WTC11 (cell line): ENCODE results near the gene SLC26A8. TPM values are rescaled to one million over a fixed set of nuclear protein-coding genes. Genes with fewer than 3 reads are reported as not detected.
A peak's percentile ranks its signal among the peaks of the same experiment; 100 is the strongest.

Experiments used
- ATAC-seq: fragments of 200-7000 bp; cut with Tn5 transposase; 2 replicates; pipeline ENCODE4 v1.10.0; 2021; ENCODE audit warnings: mild to moderate bottlenecking, moderate library complexity
- CTCF ChIA-PET: fragments of 300-600 bp; sonication (Branson Sonifier 250); formaldehyde crosslinking; loops from one replicate; lab custom pipeline; 2021; ENCODE audit warnings: antibody characterized with exemption; lab: Charles Lee
- POLR2A ChIA-PET: fragments of 350-600 bp; sonication (Branson Sonifier 250); formaldehyde crosslinking; loops from one replicate; lab custom pipeline; 2021; ENCODE audit warnings: antibody characterized with exemption; lab: Charles Lee
- DNase-seq: peaks from one replicate; pipeline ENCODE4 v3.0.0; 2021; ENCODE audit warnings: low spot score
- H3K27ac Mint-ChIP-seq: 2 replicates; pipeline ENCODE4 v1.8.0; 2021; ENCODE audit warnings: mixed read lengths
- H3K27me3 Mint-ChIP-seq: 2 replicates; pipeline ENCODE4 v1.8.0; 2021; ENCODE audit warnings: low read depth, mild to moderate bottlenecking, moderate library complexity, mixed read lengths
- H3K36me3 Mint-ChIP-seq: 2 replicates; pipeline ENCODE4 v1.8.0; 2021; ENCODE audit warnings: mixed read lengths
- H3K4me1 Mint-ChIP-seq: 2 replicates; pipeline ENCODE4 v1.8.0; 2022; ENCODE audit warnings: mixed read lengths
- H3K4me3 Mint-ChIP-seq: 2 replicates; pipeline ENCODE4 v1.8.0; 2021; ENCODE audit warnings: mild to moderate bottlenecking, moderate library complexity, mixed read lengths
- H3K9me3 Mint-ChIP-seq: 2 replicates; pipeline ENCODE4 v1.8.0; 2021; ENCODE audit warnings: mixed read lengths
- ATF1 ChIP-seq: sonication (generic); formaldehyde crosslinking; IDR thresholded peaks from 2 replicates; pipeline ENCODE4 v1.8.1; 2023; ENCODE audit warnings: mild to moderate bottlenecking, moderate library complexity, missing genetic modification reagents
- CREB1 ChIP-seq: sonication (generic); formaldehyde crosslinking; IDR thresholded peaks from 2 replicates; pipeline ENCODE4 v1.8.0; 2023; ENCODE audit warnings: mild to moderate bottlenecking, missing genetic modification reagents
- E2F4 ChIP-seq: sonication (generic); formaldehyde crosslinking; IDR thresholded peaks from 2 replicates; pipeline ENCODE4 v1.8.1; 2022; ENCODE audit warnings: low read depth, mild to moderate bottlenecking, moderate library complexity, missing genetic modification reagents, borderline replicate concordance
- ELF4 ChIP-seq: sonication (generic); formaldehyde crosslinking; IDR thresholded peaks from 2 replicates; pipeline ENCODE4 v1.8.1; 2022; ENCODE audit warnings: low read depth, mild to moderate bottlenecking, moderate library complexity, missing genetic modification reagents
- ERG ChIP-seq: fragments of 250-450 bp; sonication (Bioruptor Pico); IDR thresholded peaks from 2 replicates; pipeline ENCODE4 v1.8.0; 2021; ENCODE audit warnings: mild to moderate bottlenecking
- GABPB1 ChIP-seq: sonication (generic); formaldehyde crosslinking; IDR thresholded peaks from 2 replicates; pipeline ENCODE4 v1.8.1; 2023; ENCODE audit warnings: mild to moderate bottlenecking, missing genetic modification reagents
- HMGXB4 ChIP-seq: sonication (generic); formaldehyde crosslinking; IDR thresholded peaks from 2 replicates; pipeline ENCODE4 v1.8.1; 2023; ENCODE audit warnings: mild to moderate bottlenecking, moderate library complexity, missing genetic modification reagents
- IRF1 ChIP-seq: sonication (generic); formaldehyde crosslinking; IDR thresholded peaks from 2 replicates; pipeline ENCODE4 v1.8.0; 2023; ENCODE audit warnings: missing genetic modification reagents
- MYBL2 ChIP-seq: sonication (generic); formaldehyde crosslinking; IDR thresholded peaks from 2 replicates; pipeline ENCODE4 v1.8.1; 2023; ENCODE audit warnings: mild to moderate bottlenecking, moderate library complexity, missing genetic modification reagents
- NR2C2 ChIP-seq: sonication (generic); formaldehyde crosslinking; IDR thresholded peaks from 2 replicates; pipeline ENCODE4 v1.8.0; 2022; ENCODE audit warnings: mild to moderate bottlenecking, missing genetic modification reagents
- OVOL2 ChIP-seq: fragments of 250-450 bp; sonication (Bioruptor Pico); IDR thresholded peaks from 2 replicates; pipeline ENCODE4 v1.9.0; 2021; ENCODE audit warnings: mild to moderate bottlenecking, borderline replicate concordance
- PRRX2 ChIP-seq: fragments of 250-450 bp; sonication (Bioruptor Pico); IDR thresholded peaks from 2 replicates; pipeline ENCODE4 v1.8.0; 2021; ENCODE audit warnings: mild to moderate bottlenecking
- RELA ChIP-seq: sonication (generic); formaldehyde crosslinking; IDR thresholded peaks from 2 replicates; pipeline ENCODE4 v1.8.1; 2022; ENCODE audit warnings: missing genetic modification reagents, mild to moderate bottlenecking, borderline replicate concordance
- SMAD4 ChIP-seq: sonication (generic); formaldehyde crosslinking; IDR thresholded peaks from 2 replicates; pipeline ENCODE4 v1.8.0; 2022; ENCODE audit warnings: mild to moderate bottlenecking, missing genetic modification reagents
- SOX15 ChIP-seq: fragments of 250-450 bp; sonication (Bioruptor Pico); IDR thresholded peaks from 2 replicates; pipeline ENCODE4 v1.9.0; 2021; ENCODE audit warnings: mild to moderate bottlenecking
- TEAD4 ChIP-seq: sonication (generic); formaldehyde crosslinking; IDR thresholded peaks from 2 replicates; pipeline ENCODE4 v1.8.0; 2022; ENCODE audit warnings: mild to moderate bottlenecking, missing genetic modification reagents
- ZBTB21 ChIP-seq: sonication (generic); formaldehyde crosslinking; IDR thresholded peaks from 2 replicates; pipeline ENCODE4 v1.8.1; 2023; ENCODE audit warnings: mild to moderate bottlenecking, missing genetic modification reagents, borderline replicate concordance
- ZBTB43 ChIP-seq: sonication (generic); formaldehyde crosslinking; IDR thresholded peaks from 2 replicates; pipeline ENCODE4 v1.8.1; 2023; ENCODE audit warnings: mild to moderate bottlenecking, missing genetic modification reagents
- ZNF263 ChIP-seq: sonication (generic); formaldehyde crosslinking; IDR thresholded peaks from 2 replicates; pipeline ENCODE4 v1.8.1; 2022; ENCODE audit warnings: low read depth, mild to moderate bottlenecking, moderate library complexity, missing genetic modification reagents
- ZNF396 ChIP-seq: fragments of 250-450 bp; sonication (Bioruptor Pico); IDR thresholded peaks from 2 replicates; pipeline ENCODE4 v1.8.0; 2021; ENCODE audit warnings: mild to moderate bottlenecking, moderate library complexity, borderline replicate concordance
- ZNF425 ChIP-seq: fragments of 250-450 bp; sonication (Bioruptor Pico); conservative IDR thresholded peaks from 2 replicates; pipeline ENCODE4 v1.9.0; 2021; ENCODE audit warnings: mild to moderate bottlenecking
- total RNA-seq: library from RNA; stranded (reverse); gene quantifications from 3 replicates; pipeline ENCODE4 v1.2.3, GENCODE V29; 2021

SLC26A8 gene
- total RNA-seq, 1 experiment from 2014 or later, result 0.50 TPM

GRCh38 chr6:36063318-36064060 is 39.0 kb upstream of the SLC26A8 start:
- H3K36me3 Mint-ChIP-seq, result peaks cover 11% of the 10 kb centered on the region
- H3K27me3 Mint-ChIP-seq, result no peaks in the 10 kb centered on the region
- H3K9me3 Mint-ChIP-seq, result no peaks in the 10 kb centered on the region
- no peak for ATAC-seq
- no peak overlapping the region for H3K27ac Mint-ChIP-seq
- H3K4me3 Mint-ChIP-seq, result no peak overlapping the region
- DNase-seq, result no peak
- CTCF ChIA-PET, result interaction anchor here (0.6 kb wide), 1 partner anchor 324 kb away, joined by 3 read pairs; no protein-coding TSS in a partner anchor
- TF ChIP-seq IRF1 (CRISPR knock-in tag) (no peak), ELF4 (no peak), GABPB1 (CRISPR knock-in tag) (peak; percentile 26; the same call in 1 of the 2 replicates), TEAD4 (CRISPR knock-in tag) (no peak), PRRX2 (CRISPR knock-in tag) (no peak), ZBTB21 (CRISPR knock-in tag) (no peak), ZBTB43 (no peak), ATF1 (CRISPR knock-in tag) (no peak)
- H3K4me1 Mint-ChIP-seq, result 0 out of 2 replicates have a peak, but pooled peaks cover 10% of the 10 kb centered on the region
- POLR2A ChIA-PET, result no interaction called here

- Mint-ChIP-seq H3K27ac (no peak overlapping the region), H3K9me3 (no peaks in the 10 kb centered on the region), H3K27me3 (no peaks in the 10 kb centered on the region), H3K4me1 (0 out of 2 replicates have a peak, but pooled peaks cover 10% of the 10 kb centered on the region), H3K4me3 (no peak overlapping the region), H3K36me3 (peaks cover 11% of the 10 kb centered on the region)
- DNase-seq (no peak), ATAC-seq (no peak)
- ChIA-PET CTCF (no interaction called here), POLR2A (no interaction called here)
- no peak for TF ChIP-seq ZNF396
- TF ChIP-seq PRRX2 (CRISPR knock-in tag), result no peak
- no peak for TF ChIP-seq IRF1 (CRISPR knock-in tag)
- TF ChIP-seq NR2C2, result no peak
- no peak for TF ChIP-seq MYBL2 (CRISPR knock-in tag)
- no peak for TF ChIP-seq ZNF263 (CRISPR knock-in tag)
These were observed 37.8 kb upstream of the SLC26A8 start for GRCh38 chr6:36062247-36062646.

- POLR2A ChIA-PET, result no interaction called here
- ATAC-seq, result no peak
- DNase-seq, result no peak
- Mint-ChIP-seq H3K27ac (no peak overlapping the region), H3K4me3 (no peak overlapping the region), H3K36me3 (peaks cover 11% of the 10 kb centered on the region), H3K4me1 (0 out of 2 replicates have a peak, but pooled peaks cover 10% of the 10 kb centered on the region), H3K27me3 (no peaks in the 10 kb centered on the region), H3K9me3 (no peaks in the 10 kb centered on the region)
- CTCF ChIA-PET, result no interaction called here
- no peak for TF ChIP-seq ERG (CRISPR knock-in tag)
- no peak for TF ChIP-seq OVOL2 (CRISPR knock-in tag)
- TF ChIP-seq MYBL2 (CRISPR knock-in tag), result no peak
- TF ChIP-seq CREB1 (CRISPR knock-in tag), result no peak
- TF ChIP-seq SOX15 (CRISPR knock-in tag), result no peak
- no peak for TF ChIP-seq E2F4 (CRISPR knock-in tag)
- TF ChIP-seq RELA, result no peak
- TF ChIP-seq HMGXB4 (CRISPR knock-in tag), result no peak
- TF ChIP-seq SMAD4 (CRISPR knock-in tag), result no peak
- TF ChIP-seq ZNF425, result no peak
These were observed 36.8 kb upstream of the SLC26A8 start for GRCh38 chr6:36061236-36061635.
